GM23248 (cell line): Measurements from ENCODE around the gene C19orf67.
"Not testable (repeated sequence)": the region's sequence is repeated elsewhere in the genome, so short reads cannot be mapped to it uniquely, and the experiment has no call there.

Experiments
- EZH2 ChIP-seq: fragments of 200-600 bp; sonication (generic); IDR thresholded peaks from 2 replicates; pipeline ENCODE4 v1.6.1; 2018; ENCODE audit warnings: antibody characterized with exemption, mild to moderate bottlenecking; ENCODE audit not compliant: insufficient read depth, poor library complexity, severe bottlenecking
- EZH2phosphoT487 ChIP-seq: fragments of 200-600 bp; sonication (generic); IDR thresholded peaks from 2 replicates; pipeline ENCODE4 v1.6.1; 2018; ENCODE audit warnings: antibody characterized with exemption, moderate library complexity, mild to moderate bottlenecking, low read depth; ENCODE audit not compliant: insufficient read depth

DNA sequence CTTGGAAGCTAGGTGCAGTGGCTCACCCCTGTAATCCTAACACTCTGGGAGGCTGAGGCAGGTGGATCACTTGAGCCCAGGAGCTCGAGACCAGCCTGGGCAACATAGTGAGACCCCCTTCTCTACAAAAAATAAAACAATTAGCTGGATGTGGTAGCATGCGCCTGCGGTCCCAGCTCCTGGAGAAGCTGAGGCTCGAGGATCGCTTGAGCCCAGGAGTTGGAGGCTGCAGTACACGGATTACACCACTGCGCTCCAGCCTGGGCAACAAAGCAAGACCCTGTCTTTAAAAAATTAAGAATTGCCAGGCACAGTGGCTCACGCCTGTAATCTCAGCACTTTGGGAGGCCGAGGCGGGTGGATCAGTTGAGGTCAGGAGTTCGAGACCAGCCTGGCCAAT, 34.6 kb downstream of the C19orf67 start:
- TF ChIP-seq EZH2phosphoT487, EZH2: not testable (repeated sequence)
